GM18868 (cell line): ENCODE results near the gene CLCN7.

ENCODE experiments used
- ATAC-seq: cut with Tn5 transposase; IDR thresholded peaks from one replicate; pipeline ENCODE4 v1.9.1; 2021; ENCODE audit warnings: mild to moderate bottlenecking, moderate library complexity; ENCODE audit not compliant: unreplicated experiment

The CLCN7 gene

DNA sequence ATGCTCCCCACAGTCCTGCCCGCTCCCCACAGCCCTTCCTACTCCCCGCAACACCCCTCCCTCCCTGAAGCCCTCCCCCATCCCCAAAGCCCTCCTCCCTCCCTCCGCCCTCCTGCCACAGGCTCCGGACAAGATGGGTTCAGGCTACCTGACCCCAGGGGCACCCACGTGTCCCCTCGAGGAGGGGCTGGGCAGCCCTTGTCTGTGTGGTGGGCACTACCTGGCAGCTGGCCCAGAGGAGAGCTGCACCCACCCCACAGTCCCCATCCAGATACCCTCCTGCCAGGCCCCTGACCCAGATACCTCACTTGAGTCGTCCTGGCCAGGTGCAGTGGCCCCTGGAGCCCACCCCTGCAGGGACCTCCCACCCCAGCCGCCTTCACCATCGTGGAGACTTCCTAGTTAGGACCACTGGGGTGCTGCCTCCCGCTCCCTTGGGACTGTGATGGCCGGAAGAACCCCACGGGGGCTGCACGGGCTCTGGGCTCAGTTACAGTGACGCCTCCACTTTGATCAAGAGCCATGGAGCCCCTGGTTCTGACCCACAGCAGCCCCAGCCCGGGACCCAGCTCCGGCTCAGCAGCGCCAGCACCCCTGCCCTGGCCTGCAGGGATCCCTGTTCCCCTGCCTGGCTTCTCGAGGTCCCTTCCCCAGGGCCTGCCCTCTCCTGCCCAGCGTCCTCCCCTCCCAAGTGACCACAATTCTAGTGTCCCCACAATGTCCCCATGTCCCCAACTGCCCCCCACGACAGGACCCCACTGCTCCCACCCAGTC lies 43.1 kb downstream of the CLCN7 start:
- ATAC-seq: no peak

DNA sequence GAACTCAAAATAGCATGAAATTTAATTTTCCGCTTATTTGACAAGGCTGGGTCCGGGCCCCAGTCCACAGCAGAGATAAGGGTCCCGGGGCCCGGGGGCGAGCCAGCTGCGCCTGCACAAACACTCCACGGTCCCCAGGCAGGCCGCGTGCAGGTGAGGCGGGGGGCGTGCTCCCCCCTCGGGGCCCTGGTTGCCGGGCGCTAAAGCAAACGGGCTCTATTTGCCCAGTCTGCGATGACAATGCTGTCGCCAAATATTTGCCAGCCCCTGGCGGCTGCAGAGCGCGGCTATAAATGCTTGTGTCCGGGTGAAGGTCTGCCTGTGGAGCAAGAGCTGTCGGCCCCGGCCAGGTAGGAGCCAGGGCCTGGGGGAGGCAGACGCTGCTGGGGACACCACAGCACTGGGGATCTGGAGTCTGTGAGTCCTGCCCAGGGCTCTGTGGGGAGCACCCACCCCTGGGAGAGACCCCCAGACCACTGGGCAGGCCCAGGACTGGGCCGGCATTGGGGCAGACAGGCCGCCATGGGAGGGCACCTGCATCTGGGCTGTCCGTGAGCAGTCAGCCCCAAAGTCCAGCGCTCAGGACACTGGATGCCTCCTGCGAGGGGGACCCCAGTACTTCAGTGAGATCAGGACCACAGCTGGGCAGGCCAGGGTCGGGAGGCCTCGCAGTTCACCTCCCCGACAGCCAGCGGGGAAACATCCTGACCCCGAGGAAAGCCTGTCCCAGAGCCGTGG lies 43.9 kb downstream of the CLCN7 start, which contains the start of gene PERCC1:
Gene PERCC1, plus strand, starts transcription at position 320 of the 738 bp plus-strand sequence. CDS start 1,516 bp downstream, outside the sequence.
- no peak for ATAC-seq

DNA sequence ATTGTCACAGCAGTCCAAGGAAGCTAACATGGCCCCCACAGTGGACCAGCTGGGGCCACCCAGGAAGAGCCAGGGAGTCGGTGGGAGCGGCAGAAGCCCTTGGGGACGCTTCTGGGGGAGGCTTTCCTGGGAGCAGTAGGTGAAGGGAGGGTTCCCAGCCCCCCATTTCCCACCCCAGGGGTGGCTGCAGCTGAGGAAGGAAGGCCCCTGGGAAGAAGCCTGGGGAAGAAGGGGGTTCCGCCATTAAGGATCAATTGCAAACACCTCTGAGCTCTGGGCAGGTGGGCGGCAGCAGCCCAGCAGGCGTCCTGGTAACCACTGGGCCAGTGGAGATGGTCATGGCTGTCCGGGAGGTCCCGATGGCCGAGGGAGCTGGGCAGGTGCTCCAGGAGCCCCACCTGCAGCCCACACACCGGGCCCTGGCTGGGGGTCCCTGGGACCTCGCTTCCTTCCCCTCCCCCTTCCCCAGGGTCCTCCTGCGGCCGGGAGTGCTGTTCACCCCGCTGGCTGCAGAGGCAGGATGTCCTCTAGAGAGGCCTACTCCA lies 44.5 kb downstream of the CLCN7 start:
- no peak for ATAC-seq

DNA sequence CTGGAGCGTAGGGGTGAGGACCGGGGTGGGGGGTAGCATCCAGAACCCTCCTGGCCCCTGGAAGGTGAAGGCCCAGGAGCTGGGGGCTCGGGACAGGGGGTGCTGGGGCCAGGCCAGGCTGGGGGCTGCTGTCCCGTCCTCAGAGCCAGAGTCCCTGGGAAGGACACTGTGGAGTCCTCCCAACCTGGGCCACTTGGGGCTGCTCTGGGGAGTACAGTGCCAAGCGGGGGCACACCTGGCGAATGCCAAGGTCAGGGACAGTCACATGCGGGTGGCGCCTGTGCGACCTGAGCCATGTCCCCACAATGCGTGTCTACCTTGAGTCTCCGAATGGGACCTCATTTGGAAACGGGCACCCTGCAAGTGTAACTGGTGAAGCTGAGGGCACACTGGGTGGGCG lies 45.2 kb downstream of the CLCN7 start:
- no peak for ATAC-seq

DNA sequence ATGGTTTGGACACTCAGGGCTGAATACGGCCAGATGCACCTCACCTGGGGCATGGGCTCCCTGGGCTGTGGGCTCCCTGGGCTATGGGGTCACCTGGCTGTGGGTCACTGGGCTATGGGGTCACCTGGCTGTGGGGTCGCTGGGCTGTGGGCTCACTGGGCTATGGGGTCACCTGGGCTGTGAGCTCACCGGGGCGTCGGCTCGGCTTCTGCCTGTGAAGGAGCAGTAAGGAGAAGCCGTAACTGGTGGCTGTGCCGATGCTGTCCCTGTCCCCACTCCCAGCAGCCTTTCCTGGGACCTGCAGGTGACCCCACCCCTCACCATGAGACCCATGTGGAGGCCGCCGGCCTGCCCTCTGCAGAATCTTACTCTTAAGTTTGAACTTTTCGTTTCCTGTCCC lies 45.8 kb downstream of the CLCN7 start:
- no peak for ATAC-seq

DNA sequence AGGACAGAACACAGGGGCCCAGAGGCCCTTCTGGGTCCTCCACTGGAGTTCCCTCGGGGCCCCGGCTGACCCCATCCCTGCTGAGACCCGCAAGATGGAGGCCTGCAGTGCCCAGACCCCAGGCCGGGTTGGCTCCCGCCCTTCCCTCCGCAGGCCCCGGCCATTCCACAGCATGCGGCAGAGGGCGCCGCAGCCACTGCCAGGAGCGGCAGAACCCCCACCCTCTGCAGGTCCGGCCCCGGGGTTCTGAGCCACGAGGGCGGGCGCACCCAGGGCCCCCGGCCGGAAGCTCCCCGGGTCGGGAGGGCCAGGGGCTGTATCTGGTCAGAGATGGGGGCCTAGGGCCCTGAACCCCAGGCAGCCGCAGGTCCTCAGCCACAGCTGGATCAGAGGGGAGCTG lies 46.3 kb downstream of the CLCN7 start:
- ATAC-seq: no peak

DNA sequence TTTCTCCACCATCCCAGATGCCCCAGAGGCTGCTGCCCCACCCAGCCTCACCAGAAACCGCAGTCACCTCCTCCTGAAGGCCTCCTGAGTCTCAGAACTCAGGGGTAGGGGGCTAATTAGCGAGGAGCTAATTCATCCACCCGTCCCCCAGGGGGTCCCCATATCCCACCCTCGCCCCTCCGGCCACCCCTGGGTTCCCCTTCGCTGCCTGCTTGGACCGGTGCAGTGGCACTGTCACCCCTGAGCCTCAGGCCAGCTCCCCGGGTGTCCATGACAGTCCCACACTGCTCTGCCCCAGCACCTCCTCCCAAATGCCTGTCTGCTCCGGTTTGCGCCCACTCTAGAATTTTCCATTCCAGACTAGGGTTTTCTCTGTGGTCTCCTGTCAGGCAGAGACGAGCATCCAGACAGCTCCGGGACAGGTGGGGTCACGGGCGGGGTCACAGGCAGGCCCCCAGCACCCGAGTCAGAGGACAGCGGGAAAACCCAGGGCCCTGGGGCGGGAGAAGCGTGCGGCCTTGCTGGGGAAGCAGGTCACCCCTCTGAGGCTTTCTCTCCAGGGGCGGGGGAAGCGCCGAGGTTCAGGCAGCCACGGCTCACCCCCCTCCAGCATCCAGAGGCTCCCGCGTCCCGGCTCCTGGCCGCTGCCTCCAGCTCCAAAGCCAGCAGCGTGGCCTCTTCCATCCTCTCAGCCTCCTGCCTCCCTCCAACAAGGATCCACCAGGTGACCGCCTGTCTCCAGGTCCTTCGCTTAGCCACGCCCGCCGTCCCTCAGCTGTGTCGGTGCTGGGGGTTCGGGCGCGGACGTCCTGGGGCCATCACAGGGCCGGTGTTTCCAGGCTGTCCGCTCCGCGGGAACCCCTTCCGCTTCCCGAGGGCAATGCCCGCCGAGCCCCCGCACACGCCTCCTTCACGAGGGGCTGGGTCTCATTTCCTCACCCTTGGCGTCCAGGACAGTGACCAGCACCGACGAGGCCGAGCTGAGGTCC lies 47.1 kb downstream of the CLCN7 start:
- no peak for ATAC-seq

DNA sequence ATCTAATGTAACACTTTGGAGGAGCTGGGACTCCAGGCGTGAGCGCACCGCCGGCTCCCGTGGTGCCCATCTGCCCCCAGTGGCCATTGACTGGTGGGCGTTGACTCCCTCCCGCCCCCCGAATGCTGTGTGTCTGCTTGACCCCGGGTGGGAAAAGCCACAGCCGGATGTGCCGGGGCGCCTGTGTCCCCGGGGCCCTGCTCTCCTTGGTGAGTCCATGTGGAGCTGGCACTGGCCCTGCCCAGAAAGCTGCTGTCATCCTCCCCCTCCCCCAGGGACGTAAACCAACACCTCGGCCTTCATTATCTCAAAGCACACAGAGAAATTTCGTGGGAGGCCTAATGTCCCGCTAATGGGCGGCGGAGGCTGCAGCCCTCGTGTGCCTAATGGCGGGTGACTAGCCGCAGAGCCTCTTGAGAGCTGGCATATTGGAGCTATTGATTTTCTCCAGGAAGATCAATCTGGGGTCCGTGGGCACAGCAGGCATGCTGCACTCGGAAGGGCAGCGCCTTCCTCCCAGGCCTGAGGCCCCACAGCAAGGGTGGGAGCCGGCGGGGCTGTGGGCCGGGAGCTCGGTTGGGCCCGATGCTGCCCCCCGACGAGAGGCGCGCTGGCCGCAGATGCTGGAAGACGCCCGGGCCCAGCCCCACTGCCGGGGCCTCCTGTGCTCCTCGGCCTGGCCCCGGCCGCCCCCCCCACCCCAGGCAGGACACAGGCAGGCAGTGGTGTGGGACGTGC lies 47.9 kb downstream of the CLCN7 start:
- ATAC-seq: no peak

DNA sequence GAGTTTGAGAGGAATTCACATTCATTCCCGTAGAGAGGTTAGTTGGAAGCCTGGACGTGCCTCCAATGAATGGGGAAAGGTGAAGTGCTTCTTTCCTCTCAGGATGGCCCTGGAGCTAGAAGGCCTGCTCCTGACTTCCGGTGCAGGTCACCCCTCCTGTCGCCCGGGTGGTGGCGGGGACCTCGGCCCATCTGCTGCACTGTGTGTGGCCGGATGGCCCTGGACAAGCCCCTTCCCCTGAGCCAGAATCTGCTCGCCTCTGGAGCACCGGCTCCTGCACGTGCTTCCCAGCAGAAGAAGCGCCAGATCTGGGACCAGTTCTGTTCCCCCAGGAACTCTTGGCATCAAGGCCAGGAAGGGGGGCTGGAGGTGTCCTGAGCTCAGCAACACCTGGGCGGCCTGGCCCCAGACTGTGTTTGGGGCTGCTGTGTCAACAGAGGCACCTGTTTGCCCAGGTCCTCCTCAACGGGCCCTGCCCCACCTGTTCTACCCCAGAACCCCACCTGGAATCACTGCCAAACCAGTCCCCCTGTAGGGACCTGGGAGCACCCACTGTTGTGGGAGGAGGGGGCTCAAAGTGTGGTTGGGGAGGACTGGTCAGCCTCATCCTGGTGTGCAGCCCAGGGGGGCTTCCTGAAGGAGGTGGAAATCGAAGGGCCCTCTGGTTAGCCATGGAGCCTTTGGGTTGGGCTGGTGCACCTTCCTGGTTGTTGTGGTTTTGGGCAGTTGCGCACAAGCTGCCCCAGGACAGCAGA lies 49.0 kb downstream of the CLCN7 start:
- no peak for ATAC-seq

DNA sequence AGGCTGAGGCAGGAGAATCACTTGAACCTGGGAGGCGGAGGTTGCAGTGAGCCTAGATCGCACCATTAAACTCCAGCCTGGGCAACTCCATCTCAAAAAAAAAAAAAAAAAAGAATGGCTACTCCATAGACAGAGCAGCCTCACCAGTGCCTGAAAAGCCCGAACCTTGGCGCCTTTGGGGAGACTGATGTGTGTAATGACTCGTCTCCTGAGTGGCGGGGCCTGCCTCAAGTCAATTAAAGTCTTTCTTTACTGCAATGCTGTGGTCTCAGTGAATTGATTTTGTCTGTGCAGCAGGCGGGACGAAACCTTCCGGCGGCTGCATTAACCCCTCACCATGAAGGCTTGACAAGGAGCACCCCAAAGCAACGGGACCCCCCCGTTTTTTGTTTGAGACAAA lies 50.8 kb downstream of the CLCN7 start:
- no peak for ATAC-seq

DNA sequence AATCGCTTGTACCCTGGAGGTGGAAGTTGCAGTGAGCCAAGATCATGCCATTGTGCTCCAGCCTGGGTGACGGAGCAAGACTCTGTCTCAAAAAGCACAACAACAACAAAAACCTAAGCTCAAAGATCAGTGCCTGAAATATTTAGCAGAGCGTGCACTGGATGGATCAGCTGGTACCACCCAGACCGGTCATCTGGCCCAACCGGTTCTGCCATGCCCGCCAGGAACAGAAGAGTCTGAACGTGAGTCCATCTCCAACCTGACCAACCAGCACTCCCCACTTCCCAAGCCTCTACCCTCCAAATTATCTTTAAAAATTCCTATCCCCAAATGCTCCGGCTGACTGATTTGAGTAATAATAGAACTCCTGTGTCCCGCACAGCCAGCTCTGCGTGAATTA lies 52.8 kb downstream of the CLCN7 start:
- no peak for ATAC-seq

DNA sequence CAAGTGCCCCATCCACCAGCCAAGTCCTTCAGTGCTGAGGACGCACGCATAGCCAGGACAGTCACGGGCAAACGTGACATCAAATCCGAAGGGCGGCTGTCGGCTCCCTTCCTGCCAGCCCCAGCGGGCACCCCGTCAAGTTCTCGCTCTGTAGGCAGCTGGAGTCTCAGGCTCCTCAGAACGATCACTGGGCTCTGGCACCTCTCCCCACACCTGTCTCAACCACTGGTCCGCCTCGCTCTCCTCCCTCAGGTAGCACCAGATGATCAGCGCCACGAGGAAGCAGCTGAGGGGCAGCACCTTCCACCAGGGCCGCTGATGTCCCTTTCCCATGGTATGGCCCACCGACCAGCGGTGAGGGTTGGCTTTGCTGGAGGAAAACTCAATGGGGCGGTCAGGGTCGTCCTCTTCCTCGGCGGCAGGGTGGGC lies 54.7 kb downstream of the CLCN7 start:
- no peak for ATAC-seq

DNA sequence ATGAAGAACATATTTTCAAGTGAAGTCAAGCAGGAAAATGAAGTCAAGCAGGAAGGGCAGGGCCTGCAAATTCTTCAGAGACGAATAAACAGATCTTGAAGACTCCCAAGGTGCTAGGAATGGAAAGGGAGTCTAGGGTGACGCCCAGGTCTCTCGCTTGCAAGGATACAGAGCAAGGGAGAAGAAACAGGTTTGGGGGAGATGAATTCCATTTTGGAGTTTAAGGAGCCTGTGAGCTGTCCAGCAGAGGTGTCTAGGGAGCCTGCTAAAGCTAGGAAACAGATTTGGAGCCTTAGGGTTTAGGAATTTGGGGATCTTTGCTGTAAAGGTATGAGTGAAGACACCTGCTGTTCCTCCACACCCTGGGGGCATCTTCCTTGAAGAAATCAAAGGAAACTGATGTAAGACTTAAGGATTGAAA lies 58.3 kb downstream of the CLCN7 start:
- ATAC-seq: no peak

DNA sequence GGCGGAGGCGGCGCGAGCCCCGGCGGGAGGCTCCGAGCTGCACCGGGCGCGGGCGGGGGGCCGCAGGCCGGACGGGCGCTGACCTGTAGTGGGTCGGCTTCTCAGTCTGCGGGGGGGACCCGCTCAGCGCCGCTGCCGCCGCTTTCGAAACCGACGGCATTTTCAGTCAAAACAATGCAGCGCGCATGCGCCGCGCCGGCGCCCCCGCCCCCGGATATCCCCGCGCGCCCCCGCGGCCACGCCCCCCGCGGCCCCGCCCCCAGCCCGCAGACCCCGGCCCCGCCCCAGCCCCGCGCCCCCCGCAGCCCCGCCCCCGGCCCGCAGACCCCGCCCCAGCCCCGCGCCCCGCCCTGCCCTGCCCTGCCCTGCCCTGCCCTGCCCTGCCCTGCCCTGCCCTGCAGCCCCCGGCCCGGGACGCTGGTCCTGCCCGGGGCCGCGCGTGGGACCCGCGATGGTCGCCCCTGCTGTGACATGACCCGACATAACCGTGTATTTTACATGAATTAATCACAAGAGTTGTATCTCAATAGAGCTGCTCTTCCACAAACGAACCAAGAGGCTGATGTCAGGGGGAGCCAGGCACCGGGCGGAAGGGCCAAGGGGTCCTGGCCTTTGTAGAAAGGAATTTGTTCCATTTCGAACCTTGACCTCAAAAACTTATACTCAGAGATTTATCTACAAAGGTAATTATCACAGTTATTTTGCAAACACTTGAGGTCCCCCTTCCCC lies 60.1 kb downstream of the CLCN7 start, which contains the start of gene UNKL:
Gene UNKL, minus strand, starts transcription at position 173 of the 729 bp plus-strand sequence. Its CDS starts 13 bp downstream, at position 160.
- no peak for ATAC-seq

DNA sequence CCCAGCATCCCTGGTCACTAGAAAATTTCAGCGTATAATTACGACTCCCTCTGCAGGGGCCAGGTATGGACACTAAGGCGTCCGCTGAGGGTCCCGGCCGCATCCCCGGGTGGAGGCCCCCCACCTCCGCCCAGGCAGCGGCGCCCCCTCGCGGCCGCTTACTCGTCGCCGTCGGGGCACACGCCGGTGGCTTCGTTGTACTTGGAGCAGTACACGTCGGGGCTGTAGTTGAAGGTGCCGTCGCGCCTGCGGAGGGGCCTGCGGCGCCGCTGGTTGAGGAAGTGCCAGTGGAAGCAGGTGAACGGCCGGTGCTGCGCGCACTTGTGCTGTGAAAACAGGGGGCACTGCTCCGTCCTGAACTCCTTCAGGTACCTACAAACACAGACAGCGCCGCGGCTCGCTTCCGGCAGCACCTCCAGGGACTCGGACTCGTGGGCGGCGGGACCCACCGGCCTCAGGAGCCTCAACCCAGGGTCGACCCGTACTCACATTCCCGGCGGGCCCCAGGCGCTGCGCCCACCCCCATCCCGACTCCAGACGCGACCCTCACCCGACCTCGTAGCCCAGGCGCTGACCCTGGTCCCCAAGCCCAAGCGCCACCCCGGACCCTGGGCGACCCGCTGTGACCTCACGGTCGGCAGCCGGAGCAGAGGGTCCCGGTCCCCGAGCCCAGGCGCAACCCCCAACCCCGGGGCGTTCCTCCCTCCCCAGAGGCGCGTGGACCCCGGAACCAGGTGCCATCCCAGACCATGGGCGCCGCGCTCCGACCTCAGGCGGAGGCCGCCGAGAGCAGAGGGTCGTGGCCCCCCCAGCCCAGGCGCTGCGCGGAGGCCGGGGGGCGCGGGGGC lies 60.9 kb downstream of the CLCN7 start:
- no peak for ATAC-seq

DNA sequence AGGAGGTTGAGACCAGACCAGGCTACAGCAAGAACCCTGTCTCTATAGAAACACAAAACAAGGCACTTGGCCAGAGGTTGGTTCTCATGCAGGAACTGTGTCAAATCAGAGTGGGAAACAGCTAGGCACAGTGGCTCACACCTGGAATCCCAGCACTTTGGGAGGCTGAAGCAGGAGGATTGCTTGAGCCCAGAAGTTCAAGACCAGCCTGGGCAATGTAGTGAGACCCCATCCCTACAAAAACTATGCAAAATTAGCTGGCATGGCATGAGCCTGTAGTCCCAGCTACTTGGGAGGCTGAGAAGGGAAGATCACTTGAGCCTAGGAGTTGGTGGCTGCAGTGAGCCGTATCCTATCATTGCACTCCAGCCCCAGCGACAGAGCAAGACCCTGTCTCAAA lies 62.0 kb downstream of the CLCN7 start:
- no peak for ATAC-seq

DNA sequence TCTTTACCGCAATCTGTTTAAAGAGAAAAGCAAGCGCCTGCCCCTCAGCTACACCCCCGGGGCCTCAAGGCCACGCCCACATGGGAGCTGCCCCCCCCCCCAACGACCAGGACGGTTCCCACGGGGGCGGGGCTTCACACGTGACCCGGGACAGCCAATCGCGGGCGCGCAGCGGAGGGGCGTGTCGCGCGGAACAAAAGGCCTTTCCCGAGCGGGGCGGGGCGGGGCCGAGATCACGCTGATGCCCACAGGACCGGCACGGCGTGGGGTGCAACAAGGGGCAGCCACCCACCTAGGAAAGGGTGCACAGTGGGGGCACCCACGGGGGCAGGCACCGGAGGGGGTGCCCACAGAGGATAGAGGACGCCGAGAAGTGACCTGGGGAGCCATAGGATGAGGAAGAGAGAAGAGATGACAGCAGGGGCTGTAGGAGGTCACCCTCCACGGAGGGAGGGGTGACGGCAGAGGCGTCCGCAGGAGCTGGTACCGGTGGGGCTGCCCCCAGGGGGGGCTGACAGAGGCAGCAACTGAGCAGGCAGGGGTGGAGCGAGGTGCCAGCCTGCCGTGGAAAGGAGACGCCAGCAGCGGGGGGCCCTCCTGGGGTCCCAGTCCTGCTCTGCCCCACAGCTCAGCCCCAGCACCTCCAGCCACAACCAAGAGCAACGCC lies 66.5 kb downstream of the CLCN7 start:
- ATAC-seq: peak; percentile 74
